Dedifferentiated amniotic fluid mesenchymal stem cell (primary cell): ENCODE measurements around the gene UBR2.
A peak's percentile ranks its signal among the peaks of the same experiment; 100 is the strongest.
"Not testable (repeated sequence)": the region's sequence is repeated elsewhere in the genome, so short reads cannot be mapped to it uniquely, and the experiment has no call there.

ENCODE experiments used
- DNase-seq: peaks from one replicate; pipeline ENCODE4 v3.0.0-alpha.2; 2016; ENCODE audit errors: extremely low spot score

UBR2 gene

DNA sequence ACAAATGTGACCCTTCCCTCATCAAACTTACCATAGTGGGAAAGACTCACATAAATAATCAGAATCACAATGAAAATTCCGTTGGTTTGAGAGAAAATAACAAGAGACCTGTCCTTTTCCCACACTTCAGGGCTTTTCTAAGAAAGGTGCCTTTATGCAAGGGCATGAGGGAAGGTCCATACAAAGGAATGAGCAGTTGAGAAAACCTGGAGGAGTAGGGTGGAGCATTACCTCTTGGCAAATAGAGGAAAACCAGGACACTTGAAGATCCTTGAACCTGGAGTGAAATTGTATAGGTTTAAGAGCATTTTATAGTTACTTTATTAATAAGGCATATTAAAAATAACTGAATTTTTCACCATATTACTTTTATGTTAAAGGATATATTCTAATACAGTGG is 54.3 kb downstream of the UBR2 start:
- DNase-seq, result no peak

DNA sequence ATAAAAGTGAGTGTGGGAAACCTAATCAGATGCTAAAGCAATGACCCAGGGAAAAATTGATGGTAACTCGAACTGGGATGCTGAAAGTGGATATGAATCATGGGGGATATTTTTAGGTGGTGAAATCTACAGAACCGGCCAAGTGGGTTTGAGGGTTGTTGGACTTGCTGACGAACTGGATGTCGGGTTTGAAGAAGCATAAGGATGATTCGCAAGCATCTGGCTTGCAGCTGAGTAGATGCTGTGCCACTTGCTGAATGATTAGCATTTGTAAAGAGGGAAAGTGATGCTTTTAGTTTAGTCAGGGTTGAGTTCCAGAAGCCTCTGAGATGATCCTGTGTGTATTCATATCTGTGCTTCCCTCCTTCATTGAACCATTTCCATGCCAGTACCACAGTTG is 54.9 kb downstream of the UBR2 start:
- no peak for DNase-seq

DNA sequence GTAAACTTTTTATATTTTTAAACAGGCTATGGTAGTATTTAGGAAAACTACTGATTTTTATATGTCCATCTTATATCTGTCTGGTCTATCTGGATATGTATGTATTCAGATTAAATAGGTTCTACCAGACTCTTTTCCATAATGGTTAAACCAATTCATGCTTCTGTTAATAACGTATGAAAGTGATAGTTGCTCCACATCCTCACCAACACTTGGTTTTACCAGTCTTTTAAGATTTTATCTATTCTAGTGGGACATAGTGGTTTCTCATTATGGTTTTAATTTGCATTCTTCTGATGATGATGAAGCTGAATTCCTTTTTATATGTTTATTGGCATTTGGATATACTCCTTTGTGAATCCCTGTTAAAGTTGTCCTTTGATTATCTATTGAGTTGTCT is 56.1 kb downstream of the UBR2 start:
- DNase-seq, result no peak

DNA sequence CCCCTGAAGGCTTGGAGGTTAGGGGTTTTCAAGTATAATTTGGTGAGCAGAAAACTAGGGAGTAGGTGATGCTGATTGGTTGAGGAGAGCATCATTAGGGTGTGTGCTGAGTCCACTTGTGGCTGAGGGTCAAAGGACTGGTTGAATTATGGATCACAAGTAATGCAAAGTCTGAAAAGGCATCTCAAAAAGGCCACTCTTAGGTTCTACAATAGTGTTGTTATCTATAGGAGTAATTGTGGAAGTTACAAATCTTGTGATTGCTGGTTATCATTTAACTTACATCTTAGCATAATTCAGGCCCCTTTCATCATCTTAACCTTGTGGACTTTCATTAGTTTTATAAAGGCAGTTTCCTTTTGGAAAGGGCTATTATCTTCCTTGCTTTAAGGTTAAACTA is 60.8 kb downstream of the UBR2 start:
- DNase-seq, result no peak

GRCh38 chr6:42627044-42627443 is 63.2 kb downstream of the UBR2 start:
- DNase-seq, result no peak

GRCh38 chr6:42627674-42628073 is 63.8 kb downstream of the UBR2 start:
- no peak for DNase-seq

DNA sequence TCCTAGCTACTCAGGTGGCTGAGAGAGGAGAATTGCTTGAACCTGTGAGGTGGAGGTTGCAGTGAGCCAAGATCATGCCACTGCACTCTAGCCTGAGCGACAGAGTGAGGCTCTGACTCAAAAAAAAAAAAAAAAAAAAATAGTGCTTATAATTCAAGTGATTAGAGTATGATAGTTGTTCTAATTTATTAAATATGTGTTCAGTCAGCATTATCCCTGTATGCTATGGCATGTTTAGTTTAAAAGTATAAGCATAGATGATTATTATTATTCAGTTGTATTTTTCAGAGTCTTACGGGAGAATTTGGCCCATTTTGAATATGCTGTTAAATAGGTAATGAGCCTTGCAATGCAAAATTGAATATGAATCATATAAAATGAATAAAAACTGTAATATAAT is 64.8 kb downstream of the UBR2 start:
- no peak for DNase-seq

DNA sequence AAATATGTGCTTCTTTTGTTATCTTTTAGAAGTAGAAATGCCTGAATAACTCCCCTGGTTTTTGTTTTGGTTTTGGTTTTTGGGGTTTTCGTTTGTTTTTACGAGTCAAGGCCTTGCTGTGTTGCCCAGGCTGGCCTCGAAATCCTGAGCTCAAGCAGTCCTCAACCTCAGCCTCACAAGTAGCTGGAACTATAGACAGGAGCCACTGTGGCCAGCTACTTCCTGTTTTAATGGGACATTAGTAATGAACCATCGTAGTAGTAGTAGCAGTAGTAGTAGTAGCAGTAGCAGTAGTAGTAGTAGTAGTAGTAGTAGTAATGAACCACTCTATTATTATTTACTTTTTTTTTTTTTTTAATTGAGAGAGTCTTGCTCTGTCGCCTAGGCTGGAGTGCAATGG is 66.0 kb downstream of the UBR2 start:
- no peak for DNase-seq

- no peak for DNase-seq
Measured at GRCh38 chr6:42637681-42638080, 73.9 kb downstream of the UBR2 start.

DNA sequence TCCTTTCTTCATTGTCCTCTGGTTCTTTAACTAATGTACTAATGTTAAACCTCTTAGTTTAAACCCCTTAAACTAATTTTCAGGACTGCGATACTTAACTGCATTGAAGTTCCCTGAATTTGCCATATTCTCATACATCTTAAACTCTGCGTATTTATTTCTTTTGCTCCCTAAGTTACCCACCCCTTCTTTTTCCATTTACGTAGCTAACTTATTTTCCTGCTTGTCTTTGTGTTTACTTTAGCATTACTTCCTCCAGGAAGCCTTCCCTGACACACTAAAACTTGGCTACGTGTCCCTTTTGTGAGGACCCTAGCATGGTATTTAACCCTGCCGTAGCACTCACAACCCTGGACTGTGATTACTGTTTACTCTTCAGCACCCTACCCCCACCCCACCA is 79.0 kb downstream of the UBR2 start:
- no peak for DNase-seq

DNA sequence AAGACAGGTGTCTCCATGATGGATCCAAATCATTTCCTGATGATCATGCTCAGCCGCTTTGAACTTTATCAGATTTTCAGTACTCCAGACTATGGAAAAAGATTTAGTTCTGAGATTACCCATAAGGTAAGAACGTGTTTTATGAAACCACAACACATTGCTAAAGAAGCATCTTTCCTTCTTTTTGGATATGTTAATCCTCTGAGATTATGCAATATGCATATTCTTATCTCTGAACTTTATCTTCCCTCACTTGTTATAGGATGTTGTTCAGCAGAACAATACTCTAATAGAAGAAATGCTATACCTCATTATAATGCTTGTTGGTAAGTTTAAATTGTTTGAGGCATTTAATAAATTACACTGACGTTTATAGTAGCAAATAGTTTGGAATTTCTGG is 80.4 kb downstream of the UBR2 start:
- DNase-seq, result no peak

- DNase-seq, result no peak
Measured at GRCh38 chr6:42652024-42652746, 88.4 kb downstream of the UBR2 start.

DNA sequence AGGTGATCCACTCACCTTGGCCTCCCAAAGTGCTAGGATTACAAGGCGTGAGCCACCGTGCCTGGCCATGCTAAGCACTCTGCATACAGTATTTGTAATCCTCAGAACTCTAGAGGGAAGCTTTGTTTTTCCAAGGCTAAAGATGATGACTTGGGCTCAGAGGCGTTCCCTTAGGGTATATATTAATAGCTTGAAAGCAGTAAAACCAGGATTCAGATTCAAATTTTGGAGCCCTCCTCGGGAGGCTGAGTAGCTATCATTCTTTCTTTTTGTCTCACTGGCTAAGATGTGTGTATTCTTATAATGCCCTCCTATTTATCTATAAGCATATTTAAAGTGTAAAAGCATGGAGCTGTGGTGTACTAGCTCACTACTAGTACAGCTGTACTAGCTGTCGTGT is 90.0 kb downstream of the UBR2 start:
- no peak for DNase-seq

DNA sequence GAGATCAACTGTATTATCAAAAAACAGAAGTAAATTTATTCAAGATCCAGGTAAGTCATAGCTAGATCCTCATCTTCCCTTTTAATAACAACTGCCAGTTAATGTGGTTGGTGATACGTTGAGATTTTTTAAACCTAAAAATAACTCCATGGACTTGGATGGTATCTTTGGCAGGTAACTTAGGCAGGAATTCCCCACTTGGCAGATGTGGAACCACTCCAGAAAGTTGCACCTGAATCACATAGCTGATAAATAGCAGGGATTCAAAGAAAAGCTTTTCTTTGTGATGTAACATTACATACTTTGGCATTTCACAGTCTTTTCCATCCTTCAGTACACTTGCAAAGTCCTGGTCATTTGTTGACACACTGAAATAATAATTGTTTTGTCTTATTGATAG is 96.0 kb downstream of the UBR2 start:
- no peak for DNase-seq

DNA sequence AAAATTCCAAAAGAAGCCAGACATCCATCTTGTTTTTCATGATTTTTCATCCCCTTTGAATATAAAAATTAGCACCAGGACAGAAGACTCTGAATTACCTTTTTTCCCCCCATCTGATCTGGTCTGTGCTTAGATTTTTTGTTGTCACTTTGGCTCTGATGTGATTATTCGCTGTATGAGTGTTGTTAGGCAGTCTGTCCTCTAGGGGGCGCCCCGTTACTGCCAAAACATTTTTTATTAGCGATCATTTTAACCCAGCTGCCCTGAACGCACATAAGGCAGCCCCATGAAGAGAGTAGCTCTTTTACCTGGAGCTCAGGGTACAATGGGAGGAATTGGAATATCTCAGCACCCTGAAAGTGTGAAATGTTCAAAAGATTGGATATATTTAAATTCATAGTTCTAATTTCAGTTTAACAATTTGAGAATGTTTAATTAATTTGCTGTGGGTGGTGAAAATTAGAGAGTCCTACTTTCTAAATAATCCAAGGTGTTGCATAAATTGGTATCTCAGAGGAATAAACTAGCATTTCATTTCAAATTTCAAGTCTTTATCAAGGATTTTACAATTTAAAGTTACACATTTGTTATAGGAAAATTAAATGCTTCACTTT is 97.8 kb downstream of the UBR2 start:
- DNase-seq, result peak; percentile 76

DNA sequence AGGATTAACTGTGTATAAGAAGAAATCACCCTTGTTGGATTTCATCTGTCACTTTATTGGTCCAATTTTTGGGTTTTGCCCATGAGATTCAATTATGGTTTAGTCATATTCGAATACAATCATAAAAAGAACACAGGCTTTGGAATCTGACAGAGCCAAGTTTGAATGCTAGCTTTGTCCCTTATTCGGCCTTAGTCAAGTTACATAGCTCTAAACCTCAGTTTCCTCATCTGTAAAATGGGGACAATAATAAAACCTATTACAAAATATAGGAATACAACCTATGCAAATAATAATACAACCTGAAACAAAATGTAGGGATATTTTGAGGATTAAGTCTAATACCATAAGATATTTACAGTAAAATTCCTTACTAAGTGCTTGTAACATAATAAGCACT is 100.9 kb downstream of the UBR2 start:
- DNase-seq, result no peak

DNA sequence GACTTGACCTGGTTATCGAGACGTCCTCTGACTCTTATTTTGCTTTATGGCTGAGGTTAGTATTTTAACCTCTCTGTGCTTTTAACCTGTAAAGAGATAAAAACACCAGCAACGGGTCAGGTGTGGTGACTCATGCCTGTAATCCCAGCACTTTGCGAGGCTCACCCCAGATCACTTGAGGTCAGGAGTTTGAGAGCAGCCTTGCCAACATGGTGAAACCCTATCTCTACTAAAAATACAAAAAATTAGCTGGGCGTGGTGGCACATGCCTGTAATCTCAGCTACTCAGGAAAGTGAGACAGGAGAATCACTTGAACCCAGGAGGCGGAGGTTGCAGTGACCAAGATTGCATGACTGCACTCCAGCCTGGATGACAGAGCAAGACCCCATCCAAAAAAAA is 110.5 kb downstream of the UBR2 start:
- DNase-seq, result not testable (repeated sequence)

- no peak for DNase-seq
Measured at GRCh38 chr6:42674780-42675179, 111.0 kb downstream of the UBR2 start.

- no peak for DNase-seq
Measured at GRCh38 chr6:42679358-42679757, 115.5 kb downstream of the UBR2 start.

DNA sequence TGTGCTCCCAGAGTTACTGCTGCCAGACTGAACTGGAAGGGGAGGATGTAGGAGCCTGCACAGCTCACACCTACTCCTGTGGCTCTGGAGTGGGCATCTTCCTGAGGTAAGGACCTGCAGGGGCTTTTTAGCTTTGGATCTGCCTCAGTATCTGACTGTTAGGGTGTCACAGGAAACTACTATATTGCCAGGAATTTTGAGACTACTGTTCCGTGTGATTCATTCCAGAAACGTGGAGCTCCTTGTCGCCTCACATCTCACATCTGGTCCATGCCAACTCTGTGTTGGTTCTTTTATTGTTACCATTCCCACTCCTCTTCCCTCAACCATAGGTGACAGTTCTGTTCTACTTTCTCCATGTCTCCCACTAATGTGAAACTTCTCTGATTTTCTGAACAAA is 124.5 kb downstream of the UBR2 start:
- DNase-seq, result no peak

DNA sequence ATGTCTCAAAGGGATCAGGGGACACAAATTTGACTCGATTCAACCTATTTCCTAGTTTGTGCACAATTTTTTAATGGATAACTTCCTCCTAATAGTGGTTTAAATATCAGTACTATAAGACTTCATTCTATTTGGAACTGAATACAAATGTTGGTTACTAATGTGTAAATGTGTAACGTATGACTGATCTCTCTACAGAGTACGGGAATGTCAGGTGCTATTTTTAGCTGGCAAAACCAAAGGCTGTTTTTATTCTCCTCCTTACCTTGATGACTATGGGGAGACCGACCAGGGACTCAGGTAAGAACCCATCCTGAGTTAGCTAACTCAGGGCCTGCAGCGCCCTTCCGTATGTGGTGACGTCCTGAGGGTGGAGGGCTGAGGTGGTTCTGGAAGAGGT is 125.5 kb downstream of the UBR2 start:
- DNase-seq, result no peak

- no peak for DNase-seq
Measured at GRCh38 chr6:42690151-42690702, 126.4 kb downstream of the UBR2 start.

DNA sequence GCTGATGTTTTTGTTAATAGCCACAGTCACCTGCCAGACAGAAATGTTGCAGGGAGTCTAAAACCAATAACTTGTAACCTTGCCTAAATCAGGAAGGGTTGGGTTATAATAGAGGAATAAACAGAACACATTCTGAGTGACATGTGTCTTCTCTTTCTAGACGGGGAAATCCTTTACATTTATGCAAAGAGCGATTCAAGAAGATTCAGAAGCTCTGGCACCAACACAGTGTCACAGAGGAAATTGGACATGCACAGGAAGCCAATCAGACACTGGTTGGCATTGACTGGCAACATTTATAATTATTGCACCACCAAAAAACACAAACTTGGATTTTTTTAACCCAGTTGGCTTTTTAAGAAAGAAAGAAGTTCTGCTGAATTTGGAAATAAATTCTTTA is 127.0 kb downstream of the UBR2 start:
- DNase-seq, result no peak
